ENCODE measurements around the gene CD96. TPM values are rescaled to one million over a fixed set of nuclear protein-coding genes. Genes with fewer than 3 reads are reported as not detected.

The CD96 gene
- polyA plus RNA-seq, 1 experiment = 0.12 TPM

GRCh38 chr3:111582120-111582474 is 40.1 kb downstream of the CD96 start:
- peak; percentile 44 for DNase-seq (ENCODE audit: low read depth, low spot score)
- Histone ChIP-seq H3K4me3 (ENCODE audit: low read depth, low read length) (no peak overlapping the region), H3K27ac (ENCODE audit: low read depth, low read length) (no peak overlapping the region), H3K9me3 (ENCODE audit: control insufficient read depth, insufficient read depth, low read length) (no peaks in the 10 kb centered on the region), H3K27me3 (ENCODE audit: control insufficient read depth, insufficient read depth, low read length) (no peaks in the 10 kb centered on the region)
- TF ChIP-seq, protein P1, sequence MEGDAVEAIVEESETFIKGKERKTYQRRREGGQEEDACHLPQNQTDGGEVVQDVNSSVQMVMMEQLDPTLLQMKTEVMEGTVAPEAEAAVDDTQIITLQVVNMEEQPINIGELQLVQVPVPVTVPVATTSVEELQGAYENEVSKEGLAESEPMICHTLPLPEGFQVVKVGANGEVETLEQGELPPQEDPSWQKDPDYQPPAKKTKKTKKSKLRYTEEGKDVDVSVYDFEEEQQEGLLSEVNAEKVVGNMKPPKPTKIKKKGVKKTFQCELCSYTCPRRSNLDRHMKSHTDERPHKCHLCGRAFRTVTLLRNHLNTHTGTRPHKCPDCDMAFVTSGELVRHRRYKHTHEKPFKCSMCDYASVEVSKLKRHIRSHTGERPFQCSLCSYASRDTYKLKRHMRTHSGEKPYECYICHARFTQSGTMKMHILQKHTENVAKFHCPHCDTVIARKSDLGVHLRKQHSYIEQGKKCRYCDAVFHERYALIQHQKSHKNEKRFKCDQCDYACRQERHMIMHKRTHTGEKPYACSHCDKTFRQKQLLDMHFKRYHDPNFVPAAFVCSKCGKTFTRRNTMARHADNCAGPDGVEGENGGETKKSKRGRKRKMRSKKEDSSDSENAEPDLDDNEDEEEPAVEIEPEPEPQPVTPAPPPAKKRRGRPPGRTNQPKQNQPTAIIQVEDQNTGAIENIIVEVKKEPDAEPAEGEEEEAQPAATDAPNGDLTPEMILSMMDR (IDR thresholded peaks at IDR 0.05; ENCODE audit: low read depth, low read length) = no peak
- CTCF ChIA-PET = interaction anchor here (1.0 to 1.7 kb wide), 3 partner anchors 9 to 134 kb away, joined by 3 to 6 read pairs (median 6); no protein-coding TSS in a partner anchor
- POLR2A ChIA-PET = no interaction called here

GRCh38 chr3:111584744-111585143 is 42.7 kb downstream of the CD96 start:
- no peak overlapping the region for H3K4me3 ChIP-seq (ENCODE audit: low read depth, low read length)
- ChIA-PET CTCF (no interaction called here), POLR2A (interaction anchor here (0.6 kb wide), 1 partner anchor 426 kb away, joined by 3 read pairs; no protein-coding TSS in a partner anchor)
- no peak overlapping the region for H3K27ac ChIP-seq (ENCODE audit: low read depth, low read length)
- TF ChIP-seq, protein P1 (IDR thresholded peaks at IDR 0.05; ENCODE audit: low read depth, low read length) = no peak
- H3K27me3 ChIP-seq (ENCODE audit: control insufficient read depth, insufficient read depth, low read length) = no peaks in the 10 kb centered on the region
- peaks cover 6% of the 10 kb centered on the region; the same call in 1 of the 2 replicates for H3K9me3 ChIP-seq (ENCODE audit: control insufficient read depth, insufficient read depth, low read length)
- DNase-seq (ENCODE audit: low read depth, low spot score) = no peak

DNA sequence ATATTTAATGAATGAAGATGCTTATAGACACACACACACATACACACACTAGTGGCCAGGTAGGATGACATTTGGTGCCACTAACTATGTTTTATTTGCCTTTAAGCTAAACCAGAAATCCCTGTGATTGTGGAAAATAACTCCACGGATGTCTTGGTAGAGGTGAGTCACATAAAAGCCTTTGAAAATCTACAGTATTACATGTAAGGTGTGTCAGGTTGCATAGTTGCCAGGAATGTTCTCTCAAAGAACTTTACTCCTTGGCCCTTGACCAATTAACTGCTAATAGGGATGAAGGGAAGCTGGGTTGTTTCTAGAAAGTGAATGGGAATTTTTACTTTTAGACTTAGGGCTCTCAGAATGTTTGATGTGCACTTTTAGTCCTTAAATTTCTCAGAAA is 43.2 kb downstream of the CD96 start:
- Histone ChIP-seq H3K4me3 (ENCODE audit: low read depth, low read length) (no peak overlapping the region), H3K27me3 (ENCODE audit: control insufficient read depth, insufficient read depth, low read length) (no peaks in the 10 kb centered on the region), H3K9me3 (ENCODE audit: control insufficient read depth, insufficient read depth, low read length) (peaks cover 6% of the 10 kb centered on the region; the same call in 1 of the 2 replicates), H3K27ac (ENCODE audit: low read depth, low read length) (no peak overlapping the region)
- TF ChIP-seq, protein P1 (IDR thresholded peaks at IDR 0.05; ENCODE audit: low read depth, low read length) = no peak
- ChIA-PET CTCF (no interaction called here), POLR2A (interaction anchor here (0.6 kb wide), 1 partner anchor 426 kb away, joined by 3 read pairs; no protein-coding TSS in a partner anchor)
- DNase-seq (ENCODE audit: low read depth, low spot score) = no peak

GRCh38 chr3:111588527-111588926 is 46.5 kb downstream of the CD96 start:
- CTCF ChIA-PET = interaction anchor here (0.6 to 3.4 kb wide), 3 partner anchors 10 to 122 kb away, joined by 3 to 14 read pairs (median 11); no protein-coding TSS in a partner anchor

More at GRCh38 chr3:111588527-111588926, 46.5 kb downstream of the CD96 start:
- DNase-seq (ENCODE audit: low read depth, low spot score) = no peak
- TF ChIP-seq, protein P1 (IDR thresholded peaks at IDR 0.05; ENCODE audit: low read depth, low read length) = no peak
- Histone ChIP-seq H3K4me3 (ENCODE audit: low read depth, low read length) (no peak overlapping the region), H3K27ac (ENCODE audit: low read depth, low read length) (no peak overlapping the region), H3K9me3 (ENCODE audit: control insufficient read depth, insufficient read depth, low read length) (peaks cover 6% of the 10 kb centered on the region), H3K27me3 (ENCODE audit: control insufficient read depth, insufficient read depth, low read length) (no peaks in the 10 kb centered on the region)
- POLR2A ChIA-PET = no interaction called here
